ENCODE measurements around the gene GIPC3.
"Not testable (repeated sequence)": the region's sequence is repeated elsewhere in the genome, so short reads cannot be mapped to it uniquely, and the experiment has no call there.

Gene GIPC3

DNA sequence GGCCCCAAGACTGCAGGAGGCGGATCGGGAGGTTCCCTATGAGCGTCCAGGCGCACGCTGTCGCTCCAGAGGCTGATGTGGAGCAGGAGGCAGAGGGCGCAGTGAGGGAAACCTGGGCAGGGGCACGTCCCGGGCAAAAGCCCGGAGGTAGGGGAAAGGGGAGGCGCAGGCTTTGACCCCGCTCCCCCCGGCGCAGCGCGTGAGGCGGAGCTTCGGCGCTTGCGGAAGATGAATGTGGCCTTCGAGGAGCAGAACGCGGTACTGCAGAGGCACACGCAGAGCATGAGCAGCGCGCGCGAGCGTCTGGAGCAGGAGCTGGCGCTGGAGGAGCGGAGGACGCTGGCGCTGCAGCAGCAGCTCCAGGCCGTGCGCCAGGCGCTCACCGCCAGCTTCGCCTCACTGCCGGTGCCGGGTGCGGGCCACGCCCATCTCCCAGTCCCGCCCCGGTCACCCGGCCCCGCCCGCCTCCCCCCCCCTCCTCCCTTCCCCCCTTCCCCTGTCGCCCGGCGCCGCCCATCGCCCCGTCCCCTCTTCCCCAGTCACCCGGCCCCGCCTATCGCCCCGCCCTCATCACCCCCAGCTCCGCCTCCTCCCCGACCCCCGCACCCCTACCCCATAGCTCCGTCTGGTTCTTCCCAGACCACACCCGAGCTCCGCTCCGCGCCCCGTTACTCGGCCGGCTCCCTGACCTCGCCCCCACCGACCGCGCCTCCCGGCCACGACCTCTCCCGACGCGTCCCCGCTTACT, 8.4 kb upstream of the GIPC3 start:
- DNase-seq (ENCODE audit: low read depth, low spot score) = no peak

DNA sequence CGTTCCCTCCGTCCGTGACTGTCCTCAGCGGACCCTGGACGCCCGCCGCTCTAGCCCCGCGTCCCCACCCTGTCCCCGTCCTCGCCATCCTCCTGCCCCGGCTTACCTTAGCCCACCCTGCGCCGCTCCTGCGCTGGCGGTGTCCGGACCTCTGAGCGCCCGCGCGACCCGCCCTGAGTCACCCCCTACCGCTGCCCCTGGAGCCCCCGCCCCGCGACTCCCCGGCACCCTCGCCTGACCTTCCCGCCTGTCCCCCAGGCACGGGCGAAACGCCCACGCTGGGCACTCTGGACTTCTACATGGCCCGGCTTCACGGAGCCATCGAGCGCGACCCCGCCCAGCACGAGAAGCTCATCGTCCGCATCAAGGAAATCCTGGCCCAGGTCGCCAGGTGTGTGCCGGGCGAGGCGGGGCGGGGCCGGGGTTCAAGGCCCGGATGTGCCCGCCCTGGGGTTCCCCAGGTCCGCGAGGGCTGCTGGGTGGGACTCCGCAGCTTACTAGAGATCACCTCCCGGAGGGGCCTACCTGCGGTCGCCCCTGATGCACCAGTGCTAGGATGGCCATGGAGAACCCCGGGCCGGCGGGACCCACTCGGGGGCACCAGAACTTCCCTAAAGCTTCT, 7.4 kb upstream of the GIPC3 start:
- no peak for DNase-seq (ENCODE audit: low read depth, low spot score)

DNA sequence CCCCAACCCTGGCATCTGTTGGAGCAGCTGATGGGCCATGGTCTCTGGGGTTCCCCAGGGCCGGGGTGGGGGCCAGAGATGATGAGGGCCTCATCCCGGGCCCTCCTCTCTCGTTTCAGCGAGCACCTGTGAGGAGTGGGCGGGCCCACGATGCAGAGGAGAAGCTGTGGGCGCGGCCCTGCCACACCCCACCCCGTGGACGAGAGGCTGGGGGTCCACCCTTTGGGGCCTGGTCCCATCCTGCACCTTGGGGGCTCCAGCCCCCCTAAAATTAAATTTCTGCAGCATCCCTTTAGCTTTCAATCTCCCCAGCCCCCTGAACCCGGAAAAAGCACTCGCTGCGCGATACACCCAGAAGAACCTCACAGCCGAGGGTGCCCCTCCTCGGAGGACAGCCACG, 6.9 kb upstream of the GIPC3 start:
- no peak for DNase-seq (ENCODE audit: low read depth, low spot score)

DNA sequence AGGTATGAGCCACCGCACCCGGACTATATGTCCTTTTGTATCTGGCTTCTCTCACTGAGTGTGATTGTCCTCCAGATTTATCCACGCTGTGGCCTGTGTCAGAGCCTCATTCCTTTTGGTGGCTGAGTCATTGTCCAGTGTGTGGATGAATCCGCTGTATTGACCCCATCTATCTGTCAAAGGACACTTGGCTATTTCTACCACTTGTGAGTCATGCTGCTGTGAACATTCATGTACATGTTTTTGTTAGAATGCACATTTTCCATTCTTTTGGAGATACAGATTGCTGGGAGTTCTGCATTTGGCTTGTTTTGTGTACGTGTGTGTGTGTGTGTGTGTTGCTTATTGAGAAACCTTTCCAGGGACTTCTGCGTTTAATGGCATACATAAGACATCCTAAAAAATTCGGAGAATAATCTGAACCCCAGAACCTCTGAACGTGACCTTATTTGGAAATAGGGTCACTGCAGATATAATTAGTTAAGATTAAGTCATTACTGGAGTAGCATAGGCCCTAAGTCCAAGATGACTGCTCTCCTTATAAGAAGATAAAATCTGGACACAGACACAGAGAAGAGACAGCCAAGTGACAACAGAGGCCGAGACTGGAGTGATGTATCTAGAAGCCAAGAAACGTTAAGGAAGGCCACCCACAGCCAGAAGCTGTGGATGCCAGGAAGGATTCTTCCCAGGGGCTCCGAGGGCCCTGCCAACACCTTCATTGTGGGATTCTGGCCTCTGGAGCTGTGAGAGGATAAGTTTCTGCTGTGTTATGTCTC, 4.9 kb upstream of the GIPC3 start:
- DNase-seq (ENCODE audit: low read depth, low spot score) = peak; percentile 44

DNA sequence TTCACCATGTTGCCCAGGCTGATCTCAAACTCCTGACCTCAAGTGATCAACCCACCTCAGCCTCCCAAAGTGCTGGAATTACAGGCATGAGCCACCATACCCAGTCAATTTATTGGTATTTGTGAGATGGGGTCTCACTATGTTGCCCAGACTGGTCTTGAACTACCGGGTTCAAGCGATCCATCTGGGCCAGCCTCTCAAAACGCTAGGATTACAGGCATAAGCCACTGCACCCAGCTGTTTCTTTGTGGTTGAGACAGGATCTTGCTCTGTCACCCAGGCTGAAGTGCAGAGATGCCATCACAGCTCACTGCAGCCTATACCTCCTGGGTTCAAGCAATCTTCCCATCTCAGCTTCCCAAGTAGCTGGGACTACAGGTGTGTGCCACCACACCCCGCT, 3.5 kb upstream of the GIPC3 start:
- DNase-seq (ENCODE audit: low read depth, low spot score) = not testable (repeated sequence)

DNA sequence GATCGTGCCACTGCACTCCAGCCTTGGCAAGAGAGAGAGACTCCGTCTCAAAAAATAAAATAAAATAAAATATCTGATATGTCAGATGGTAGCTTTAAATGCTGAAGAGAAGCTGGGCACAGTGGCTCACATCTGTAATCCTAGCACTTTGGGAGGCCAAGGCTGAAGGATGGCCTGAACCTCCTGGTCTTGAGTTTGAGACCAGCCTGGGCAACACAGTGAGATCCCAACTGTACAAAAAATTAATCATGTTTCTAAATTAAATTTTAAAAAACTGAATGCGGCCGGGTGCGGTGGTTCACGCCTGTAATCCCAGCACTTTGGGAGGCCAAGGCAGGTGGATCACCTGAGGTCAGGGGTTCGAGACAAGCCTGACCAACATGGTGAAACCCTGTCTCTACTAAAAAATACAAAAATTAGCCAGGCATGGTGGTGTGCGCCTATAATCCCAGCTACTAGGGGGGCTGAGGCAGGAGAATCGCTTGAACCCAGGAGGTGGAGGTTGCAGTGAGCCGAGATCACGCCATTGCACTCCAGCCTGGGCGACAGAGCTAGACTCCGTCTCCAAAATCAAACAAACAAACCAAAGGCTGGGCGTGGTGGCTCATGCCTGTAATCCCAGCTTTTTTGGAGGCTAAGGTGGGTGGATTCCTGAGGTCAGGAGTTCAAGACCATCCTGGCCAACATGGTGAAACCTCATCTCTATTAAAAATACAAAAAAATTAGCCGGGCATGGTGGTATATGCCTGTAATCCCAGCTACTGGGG, 1.1 kb upstream of the GIPC3 start:
- not testable (repeated sequence) for DNase-seq (ENCODE audit: low read depth, low spot score)

DNA sequence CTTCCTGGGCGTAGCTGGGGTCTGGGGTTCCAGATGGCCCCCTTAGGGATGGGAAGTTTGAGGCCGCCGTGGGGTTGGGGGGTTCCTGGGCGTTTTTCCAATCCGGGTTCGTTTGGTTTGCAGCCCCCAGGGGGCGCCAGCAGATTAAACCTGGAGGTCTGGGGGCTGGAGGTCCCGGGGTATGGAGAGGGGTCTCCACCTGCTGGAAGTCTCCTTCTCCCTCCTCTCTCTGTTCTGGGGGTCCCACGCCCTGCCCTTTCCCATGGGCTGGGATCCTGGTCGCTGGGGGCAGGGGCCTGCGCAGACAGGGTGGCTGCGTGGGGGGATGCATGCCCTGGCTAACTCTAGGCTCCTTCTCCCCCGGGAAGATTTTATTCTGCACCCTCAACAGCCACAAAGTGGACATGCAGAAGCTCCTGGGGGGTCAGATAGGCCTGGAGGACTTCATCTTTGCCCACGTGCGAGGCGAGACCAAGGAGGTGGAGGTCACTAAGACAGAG, 899 bp downstream of the GIPC3 start:
- no peak for DNase-seq (ENCODE audit: low read depth, low spot score)

DNA sequence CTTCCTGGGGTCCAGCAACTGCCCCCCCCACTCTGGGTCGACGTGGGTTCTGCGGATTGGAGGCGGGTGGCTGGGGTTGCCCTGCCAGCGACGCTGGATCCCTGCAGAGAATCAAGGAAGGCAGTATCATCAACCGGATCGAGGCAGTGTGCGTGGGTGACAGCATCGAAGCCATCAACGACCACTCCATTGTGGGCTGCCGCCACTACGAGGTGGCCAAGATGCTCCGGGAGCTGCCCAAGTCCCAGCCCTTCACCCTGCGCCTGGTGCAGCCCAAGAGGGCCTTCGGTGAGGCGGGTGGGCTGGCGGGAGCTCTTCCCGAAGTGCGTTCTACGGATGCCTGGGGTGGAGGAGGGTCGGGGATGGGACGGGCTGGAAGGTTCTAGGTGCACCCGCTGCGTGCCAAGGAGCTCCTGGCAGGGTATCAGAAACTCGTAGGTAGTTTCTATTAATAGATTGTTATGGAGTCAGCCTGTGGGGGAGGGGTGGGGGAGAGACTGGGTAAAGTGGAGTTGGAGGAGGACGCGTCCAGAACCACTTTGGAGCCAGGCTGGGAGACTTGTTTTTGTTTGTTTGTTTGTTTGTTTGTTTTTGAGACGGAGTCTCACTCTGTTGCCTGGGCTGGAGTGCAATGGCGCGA, 1.5 kb downstream of the GIPC3 start:
- no peak for DNase-seq (ENCODE audit: low read depth, low spot score)

DNA sequence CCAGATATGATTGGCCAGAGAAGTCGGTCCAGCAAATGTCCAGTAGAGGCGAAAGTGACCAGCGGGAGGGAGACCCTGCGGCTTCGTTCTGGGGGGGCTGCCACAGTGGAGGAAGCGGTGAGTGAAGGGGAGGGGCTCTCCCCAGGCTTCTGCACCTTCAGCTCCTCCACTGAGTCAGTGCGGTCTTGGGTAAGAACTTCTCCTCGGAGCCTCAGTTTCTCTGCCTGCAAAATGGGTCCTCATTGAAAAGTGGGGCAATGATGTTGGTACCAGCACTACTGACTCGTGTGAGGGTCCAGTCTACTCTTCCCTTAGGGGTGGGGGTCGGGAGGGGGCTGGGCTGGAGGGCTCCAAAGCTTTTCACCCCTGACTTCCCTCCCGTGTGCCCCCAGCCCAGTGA, 4.2 kb downstream of the GIPC3 start:
- no peak for DNase-seq (ENCODE audit: low read depth, low spot score)

DNA sequence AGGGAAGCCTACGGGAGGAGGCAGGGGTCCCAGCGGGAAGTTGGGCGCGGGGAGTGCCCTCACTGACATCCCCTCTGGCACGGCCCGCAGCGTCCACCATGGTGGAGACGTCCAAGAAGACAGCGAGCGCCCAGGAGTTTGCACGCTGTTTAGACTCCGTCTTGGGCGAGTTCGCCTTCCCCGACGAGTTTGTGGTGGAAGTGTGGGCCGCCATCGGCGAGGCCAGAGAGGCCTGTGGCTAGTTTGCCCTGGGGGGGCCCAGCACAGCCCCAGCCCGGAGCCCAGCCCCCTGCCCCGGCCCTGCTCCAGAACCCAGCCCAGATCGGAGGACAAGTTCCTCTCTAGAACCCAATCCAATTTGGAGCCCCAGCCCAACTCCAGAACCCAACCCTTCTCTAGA, 4.7 kb downstream of the GIPC3 start:
- DNase-seq (ENCODE audit: low read depth, low spot score) = no peak

DNA sequence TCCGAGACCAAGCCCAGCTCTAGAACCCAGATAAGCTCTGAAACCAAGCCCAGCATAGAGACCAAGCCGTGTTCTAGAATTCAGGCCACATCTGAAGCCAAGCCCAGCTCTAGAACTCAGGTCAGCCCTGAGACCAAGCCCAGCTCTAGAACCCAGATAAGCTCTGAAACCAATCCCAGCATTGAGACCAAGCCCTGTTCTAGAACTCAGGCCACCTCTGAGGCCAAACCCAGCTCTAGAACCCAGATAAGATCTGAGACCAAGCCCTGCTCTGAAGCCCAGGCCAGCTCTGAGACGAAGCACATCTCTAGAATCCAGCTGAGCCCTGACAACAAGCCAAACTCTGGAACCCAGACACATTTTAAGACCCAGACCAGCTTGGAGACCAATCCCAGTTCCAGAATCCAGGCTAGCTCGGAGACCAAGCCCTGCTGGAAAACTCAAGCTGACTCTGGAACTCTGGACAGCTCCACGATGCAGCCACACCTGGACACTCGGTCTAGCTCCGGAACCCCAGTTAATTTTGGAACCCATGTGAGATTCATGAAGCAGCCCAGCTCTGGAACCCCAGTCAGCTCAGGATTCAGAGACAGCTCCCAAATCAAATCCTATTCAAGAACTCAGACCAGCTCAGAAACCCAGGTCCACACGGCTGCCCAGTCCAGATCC, 5.8 kb downstream of the GIPC3 start:
- DNase-seq (ENCODE audit: low read depth, low spot score) = no peak

DNA sequence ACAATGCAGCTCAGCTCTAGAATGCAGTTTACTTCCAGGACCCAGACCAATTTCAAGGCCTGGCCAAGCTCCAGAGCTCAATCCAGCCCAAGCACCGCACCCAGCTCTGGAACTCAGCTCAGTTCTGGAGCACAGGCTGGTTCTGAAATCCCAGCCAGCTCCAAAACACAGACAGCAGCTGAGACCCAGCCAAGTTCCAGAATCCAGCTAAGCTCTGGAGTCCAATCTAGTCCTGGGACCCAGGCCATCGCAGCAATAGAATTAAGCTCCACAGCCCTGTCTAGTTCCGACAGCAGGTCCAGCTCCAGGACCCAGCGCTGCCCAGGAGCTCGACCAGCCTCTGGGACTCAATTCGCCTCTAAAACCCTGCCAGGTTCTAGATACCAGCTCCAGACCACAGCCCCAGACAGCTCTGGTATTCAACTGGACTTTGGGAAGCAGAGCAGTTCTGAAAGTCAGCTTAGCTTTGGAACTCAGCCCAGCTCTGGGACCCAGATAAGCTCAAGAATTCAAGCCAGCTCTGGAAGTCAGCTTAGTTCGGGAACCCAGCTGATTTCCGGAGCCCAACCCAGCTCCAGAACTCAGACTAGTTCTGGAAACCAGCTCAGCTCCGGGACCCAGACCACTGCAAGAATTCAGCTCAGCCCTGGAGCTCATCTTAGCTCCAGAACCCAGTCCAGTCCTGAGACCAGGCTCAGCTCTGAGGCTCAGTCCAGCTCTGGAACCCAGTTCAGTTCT, 6.8 kb downstream of the GIPC3 start:
- no peak for DNase-seq (ENCODE audit: low read depth, low spot score)

DNA sequence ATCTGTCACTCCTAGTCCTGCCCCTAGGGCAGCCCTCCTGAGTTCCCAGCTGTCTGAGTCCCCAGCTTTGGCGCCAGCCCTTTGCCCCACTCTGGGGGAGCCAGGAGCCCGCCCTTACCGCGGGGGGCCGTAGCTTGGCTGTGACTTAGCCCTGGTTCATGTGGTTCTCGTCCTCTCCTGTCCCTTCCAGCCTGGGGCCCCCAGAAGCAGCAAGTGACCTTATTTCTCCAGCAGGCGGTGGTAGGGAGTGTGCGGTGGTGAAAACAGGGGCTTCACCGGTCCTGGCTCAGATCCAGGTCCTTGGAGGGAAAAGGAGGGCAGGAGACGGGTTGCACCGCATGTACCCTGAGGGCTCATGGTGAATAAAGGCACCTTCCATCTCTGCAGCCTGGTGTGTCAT, 7.9 kb downstream of the GIPC3 start:
- no peak for DNase-seq (ENCODE audit: low read depth, low spot score)

DNA sequence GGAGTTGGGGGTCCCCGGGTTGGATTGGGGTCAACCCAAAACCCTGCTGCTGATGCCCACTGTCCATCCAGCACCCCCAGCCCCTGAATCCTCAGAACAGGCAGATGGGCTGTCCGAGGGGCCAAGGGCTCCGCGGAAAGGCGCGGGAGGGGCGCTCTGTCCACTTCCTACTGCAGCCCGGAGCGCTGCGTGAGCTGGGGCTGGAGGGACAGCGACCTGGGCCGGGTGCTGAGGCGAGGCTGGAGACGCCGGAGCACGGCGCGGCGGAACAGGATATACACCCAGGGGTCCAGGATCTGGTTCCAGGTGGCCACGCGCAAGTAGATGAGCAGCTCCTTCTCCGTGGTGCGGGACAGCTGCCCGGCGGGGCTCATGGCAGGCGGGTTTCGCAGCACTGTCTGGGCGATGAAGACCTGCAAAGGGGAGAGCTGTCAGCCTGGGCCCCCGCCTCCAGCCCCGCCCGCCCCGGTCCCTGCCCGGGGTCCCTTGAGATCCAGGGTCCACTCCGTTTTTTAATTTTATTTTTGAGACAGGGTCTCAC, 10.3 kb downstream of the GIPC3 start:
- no peak for DNase-seq (ENCODE audit: low read depth, low spot score)

DNA sequence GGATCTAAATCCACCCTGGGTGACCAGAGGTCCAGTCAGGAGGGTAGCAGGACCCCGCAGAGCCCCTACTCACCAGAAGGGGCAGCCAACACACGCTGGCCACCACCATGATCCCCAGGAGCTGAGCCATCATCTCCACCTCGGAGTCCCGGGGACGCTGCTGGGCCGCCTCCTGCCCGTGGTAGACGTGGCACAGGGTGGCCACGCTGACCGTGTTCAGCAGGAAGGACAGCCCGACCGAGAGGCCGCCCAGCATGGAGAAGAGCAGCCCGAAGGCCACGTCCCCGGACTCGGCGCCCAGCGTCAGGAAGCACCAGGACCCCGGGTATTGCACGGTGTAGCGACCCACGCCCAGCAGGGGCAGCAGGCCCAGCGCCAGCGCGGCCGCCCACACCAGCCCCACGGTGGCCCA, 14.5 kb downstream of the GIPC3 start:
- DNase-seq (ENCODE audit: low read depth, low spot score) = no peak

DNA sequence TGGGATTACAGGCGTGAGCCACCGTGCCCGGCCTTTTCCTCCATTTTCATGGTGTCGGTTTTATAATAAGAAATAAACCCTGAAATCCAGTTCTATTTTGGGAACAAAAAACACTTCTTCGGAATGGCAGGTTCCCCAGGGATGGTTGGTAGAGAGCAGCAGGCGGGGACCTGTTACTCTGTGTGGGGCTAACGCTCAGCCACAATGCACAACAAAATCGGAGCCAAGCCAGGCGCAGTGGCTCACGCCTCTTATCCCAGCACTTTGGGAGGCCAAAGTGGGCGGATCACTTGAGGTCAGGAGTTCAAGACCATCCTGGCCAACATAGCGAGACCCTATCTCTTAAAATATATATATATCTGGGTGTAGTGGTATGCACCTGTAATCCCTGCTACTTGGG, 15.7 kb downstream of the GIPC3 start:
- DNase-seq (ENCODE audit: low read depth, low spot score) = no peak

DNA sequence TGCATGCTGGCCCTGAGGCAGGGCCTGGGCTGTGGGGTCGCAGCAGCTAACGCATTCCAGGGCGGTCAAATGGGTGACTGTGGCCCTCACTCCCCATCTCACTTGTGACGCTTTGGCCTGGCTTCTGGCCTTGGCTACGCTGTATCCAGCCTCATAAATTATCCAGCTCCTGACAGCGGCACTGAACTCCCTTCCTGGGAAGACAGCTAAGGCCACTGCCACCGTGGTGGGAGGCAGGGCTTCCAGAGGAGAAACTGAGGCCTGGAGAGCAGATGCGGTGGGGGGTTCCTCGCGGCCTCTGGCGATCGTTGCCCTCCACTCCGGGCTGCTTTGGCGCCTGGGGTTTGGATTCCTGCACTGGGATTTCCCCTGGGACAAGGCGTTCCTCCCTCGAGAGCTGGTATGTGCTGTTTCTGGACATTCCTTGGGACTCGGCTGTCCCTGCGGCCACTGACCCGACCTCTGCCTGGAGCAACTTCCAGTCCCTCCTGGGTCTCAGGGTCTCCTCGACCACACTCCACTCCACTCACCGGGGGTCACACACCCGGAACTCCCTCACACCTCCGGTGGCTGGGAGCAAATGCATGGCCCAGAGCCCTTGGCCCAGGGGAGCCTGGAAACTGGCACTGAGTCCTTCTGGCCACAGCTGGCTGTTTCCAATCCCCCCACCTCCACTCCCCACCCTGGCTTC, 18.0 kb downstream of the GIPC3 start:
- DNase-seq (ENCODE audit: low read depth, low spot score) = no peak

DNA sequence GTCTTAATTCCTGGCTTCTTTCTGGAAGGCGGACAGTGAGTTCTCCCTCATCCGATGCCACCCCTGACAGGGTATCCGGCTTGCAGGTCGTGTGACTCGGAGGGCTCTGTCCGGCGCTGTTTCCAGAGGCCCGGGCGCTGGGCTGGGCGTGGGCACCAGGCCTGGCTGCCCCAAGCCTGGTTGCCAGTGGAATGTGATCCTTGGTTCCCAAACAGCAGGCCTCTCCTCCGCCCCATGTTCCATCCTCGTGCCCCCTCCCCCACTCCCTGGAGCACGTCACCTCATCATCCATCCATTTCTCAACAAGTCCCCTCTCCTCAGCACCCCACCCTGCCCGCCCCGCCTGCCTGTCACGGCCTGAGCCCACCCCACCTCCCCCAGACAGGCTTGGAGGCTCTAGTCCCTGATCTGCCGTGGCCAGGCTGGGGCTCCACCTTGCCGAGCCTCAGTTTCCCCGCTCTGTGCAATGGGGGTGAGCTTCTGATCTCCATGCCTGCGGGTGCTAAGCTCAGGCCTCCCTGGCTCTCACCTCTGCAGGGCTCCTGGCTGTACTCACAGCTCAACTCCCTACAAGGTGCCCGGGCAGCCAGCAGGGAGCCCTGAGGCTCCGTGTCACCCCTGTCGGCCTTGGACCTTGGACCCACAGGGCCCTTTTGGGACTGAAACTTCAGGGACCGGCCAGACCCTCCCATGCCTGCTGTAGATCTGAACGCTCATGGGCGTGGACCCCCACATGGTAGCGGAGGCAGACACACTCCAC, 19.1 kb downstream of the GIPC3 start:
- DNase-seq (ENCODE audit: low read depth, low spot score) = no peak

DNA sequence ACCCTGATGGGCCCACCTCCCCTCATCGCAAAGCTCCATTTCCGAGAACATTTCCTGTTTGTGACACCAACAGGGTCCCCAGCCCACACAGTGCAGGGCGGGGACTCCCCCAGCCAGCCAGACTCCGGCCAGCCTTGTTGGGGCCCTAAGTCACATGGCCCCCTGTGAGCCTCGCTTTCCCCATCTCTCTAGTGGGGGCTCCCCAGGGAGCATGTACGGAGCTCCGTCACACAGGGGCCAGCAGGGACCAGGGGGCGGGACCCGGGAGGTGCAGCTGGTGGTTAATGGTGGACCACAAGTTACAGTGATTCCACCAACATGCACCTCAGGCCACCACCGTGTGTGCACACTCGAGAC, 19.7 kb downstream of the GIPC3 start:
- no peak for DNase-seq (ENCODE audit: low read depth, low spot score)
